ENCODE measurements around the gene ERAL1. TPM values are rescaled to one million over a fixed set of nuclear protein-coding genes. Genes with fewer than 3 reads are reported as not detected.

Gene ERAL1
- total RNA-seq, 1 experiment from 2014 or later: 47.1 TPM

DNA sequence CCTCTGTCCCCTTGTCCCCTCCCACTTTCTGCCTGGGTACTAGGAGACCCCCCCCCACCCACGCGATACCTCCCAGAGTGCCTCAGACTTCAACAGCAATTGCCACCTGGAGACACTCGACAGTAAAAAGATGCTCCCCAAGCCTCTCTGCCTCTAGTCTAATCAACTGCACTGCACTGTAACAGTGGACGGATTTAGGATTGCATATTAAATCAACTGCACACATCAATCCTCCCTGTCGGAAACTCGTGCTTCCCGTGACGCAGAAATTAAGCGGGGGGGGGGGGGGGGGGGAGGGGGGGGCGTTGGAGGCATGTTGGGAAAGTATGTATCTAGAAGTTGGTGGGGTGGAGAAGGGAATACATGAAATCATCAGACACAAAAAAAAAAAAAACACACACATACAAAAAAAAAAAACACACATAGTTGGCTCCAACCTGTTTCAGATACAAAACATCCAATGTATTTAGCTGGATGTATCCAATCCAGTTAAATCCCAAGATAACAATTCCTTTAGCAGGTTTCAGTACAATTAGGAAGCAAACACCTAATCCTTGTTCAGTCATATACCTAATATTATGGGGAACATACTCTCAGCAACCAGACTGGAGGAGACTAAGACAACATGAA lies 42.0 kb upstream of the ERAL1 start:
- Histone ChIP-seq H3K4me1 (replicated peaks; ENCODE audit: insufficient read depth) (peaks cover 41% of the 10 kb centered on the region), H3K79me2 (ENCODE audit: low read depth) (peaks cover 73% of the 10 kb centered on the region), H3F3A (ENCODE audit: insufficient read depth, low read depth) (peaks cover 40% of the 10 kb centered on the region), H3K27me3 (ENCODE audit: insufficient read depth, low read depth) (no peaks in the 10 kb centered on the region), H3K9me3 (ENCODE audit: insufficient read depth, low read depth) (no peaks in the 10 kb centered on the region), H3K36me3 (ENCODE audit: low read depth) (no peaks in the 10 kb centered on the region), H2AFZ (peak overlapping the region; percentile 89), H3K4me2 (peak overlapping the region; percentile 83), H3K4me3 (peak overlapping the region; percentile 85), H3K27ac (peak overlapping the region; percentile 67), H3K9me2 (ENCODE audit: insufficient read depth) (no peaks in the 10 kb centered on the region), H4K20me1 (ENCODE audit: insufficient read depth) (no peaks in the 10 kb centered on the region)
- BruUV-seq (replicated peaks): no TSS peak
- POLR2A ChIA-PET (ENCODE audit: unreplicated experiment): no interaction called here
- TF ChIP-seq EZH2 (IDR thresholded peaks at IDR 0.05; ENCODE audit: low read depth): no peak
- TF ChIP-seq, protein P1, sequence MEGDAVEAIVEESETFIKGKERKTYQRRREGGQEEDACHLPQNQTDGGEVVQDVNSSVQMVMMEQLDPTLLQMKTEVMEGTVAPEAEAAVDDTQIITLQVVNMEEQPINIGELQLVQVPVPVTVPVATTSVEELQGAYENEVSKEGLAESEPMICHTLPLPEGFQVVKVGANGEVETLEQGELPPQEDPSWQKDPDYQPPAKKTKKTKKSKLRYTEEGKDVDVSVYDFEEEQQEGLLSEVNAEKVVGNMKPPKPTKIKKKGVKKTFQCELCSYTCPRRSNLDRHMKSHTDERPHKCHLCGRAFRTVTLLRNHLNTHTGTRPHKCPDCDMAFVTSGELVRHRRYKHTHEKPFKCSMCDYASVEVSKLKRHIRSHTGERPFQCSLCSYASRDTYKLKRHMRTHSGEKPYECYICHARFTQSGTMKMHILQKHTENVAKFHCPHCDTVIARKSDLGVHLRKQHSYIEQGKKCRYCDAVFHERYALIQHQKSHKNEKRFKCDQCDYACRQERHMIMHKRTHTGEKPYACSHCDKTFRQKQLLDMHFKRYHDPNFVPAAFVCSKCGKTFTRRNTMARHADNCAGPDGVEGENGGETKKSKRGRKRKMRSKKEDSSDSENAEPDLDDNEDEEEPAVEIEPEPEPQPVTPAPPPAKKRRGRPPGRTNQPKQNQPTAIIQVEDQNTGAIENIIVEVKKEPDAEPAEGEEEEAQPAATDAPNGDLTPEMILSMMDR (conservative IDR thresholded peaks at IDR 0.05): no peak
- intact Hi-C loops (cut with micrococcal nuclease; ENCODE audit: unreplicated experiment): no loop called here
- peak in 1 of 2 experiments; percentile 57 for DNase-seq
- CTCF ChIA-PET: interaction anchor here (0.5 to 1.0 kb wide), 2 partner anchors 13 to 49 kb away, joined by 3 read pairs; no protein-coding TSS in a partner anchor

DNA sequence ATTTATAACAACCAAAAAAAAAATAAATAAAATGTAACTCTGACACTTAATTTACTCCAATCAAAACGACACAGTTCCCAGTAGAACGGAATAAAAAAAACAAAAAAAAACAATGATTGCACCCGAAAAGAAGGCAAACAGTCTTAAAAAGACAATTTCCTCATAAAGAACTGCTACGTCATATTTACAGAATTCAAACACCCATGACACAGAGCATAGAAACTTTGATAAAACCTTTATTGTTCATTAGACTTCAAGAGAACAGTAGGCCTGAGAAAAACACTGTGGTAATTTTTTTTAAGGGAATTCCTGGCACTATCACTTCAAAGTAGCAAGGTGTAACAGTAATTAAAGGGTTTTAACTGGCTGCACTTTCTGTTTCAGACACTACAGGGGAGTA lies 38.3 kb upstream of the ERAL1 start:
- no peak for DNase-seq
- no peaks in the 10 kb centered on the region for H3K9me2 ChIP-seq (ENCODE audit: insufficient read depth)
- no peaks in the 10 kb centered on the region for H3K9me3 ChIP-seq (ENCODE audit: insufficient read depth, low read depth)
- H4K20me1 ChIP-seq (ENCODE audit: insufficient read depth): peaks cover 7% of the 10 kb centered on the region; the same call in 1 of the 2 replicates
- H2AFZ ChIP-seq: no peak overlapping the region
- no TSS peak for BruUV-seq (replicated peaks)
- H3K36me3 ChIP-seq (ENCODE audit: low read depth): no peaks in the 10 kb centered on the region
- no peak overlapping the region for H3K4me3 ChIP-seq
- 0 out of 2 replicates have a peak overlapping the region, but pooled peaks have one; percentile 16 for H3K27ac ChIP-seq
- TF ChIP-seq, protein P1 (conservative IDR thresholded peaks at IDR 0.05): no peak
- TF ChIP-seq EZH2 (IDR thresholded peaks at IDR 0.05; ENCODE audit: low read depth): no peak
- POLR2A ChIA-PET (ENCODE audit: unreplicated experiment): no interaction called here
- no peak overlapping the region for H3K4me2 ChIP-seq
- H3F3A ChIP-seq (ENCODE audit: insufficient read depth, low read depth): peaks cover 17% of the 10 kb centered on the region
- peaks cover 50% of the 10 kb centered on the region for H3K79me2 ChIP-seq (ENCODE audit: low read depth)
- no peaks in the 10 kb centered on the region for H3K27me3 ChIP-seq (ENCODE audit: insufficient read depth, low read depth)
- intact Hi-C loops (cut with micrococcal nuclease; ENCODE audit: unreplicated experiment): no loop called here
- CTCF ChIA-PET: no interaction called here
- H3K4me1 ChIP-seq (replicated peaks; ENCODE audit: insufficient read depth): peaks cover 5% of the 10 kb centered on the region; the same call in 1 of the 2 replicates

DNA sequence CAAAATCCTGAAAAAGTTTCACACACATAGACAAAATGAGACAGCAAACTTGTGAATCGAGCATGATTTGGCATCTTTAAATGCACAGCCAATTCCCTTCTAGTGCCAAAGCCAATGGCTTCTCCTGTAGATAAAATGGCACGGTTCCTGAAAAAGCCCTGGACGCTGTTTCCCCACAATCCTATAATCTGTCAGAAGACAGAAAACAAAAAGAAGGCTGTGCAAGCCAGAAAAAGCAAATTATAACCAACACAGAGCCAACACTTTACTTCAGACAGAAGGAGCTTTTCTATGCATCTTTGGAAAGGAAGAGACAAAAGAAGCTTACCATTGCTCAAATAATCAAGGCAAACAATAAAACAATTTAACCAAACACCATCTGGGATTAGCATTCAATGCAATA lies 36.0 kb upstream of the ERAL1 start:
- Histone ChIP-seq H3K4me2 (no peak overlapping the region), H3K4me1 (replicated peaks; ENCODE audit: insufficient read depth) (no peaks in the 10 kb centered on the region), H3K4me3 (no peak overlapping the region), H3K9me3 (ENCODE audit: insufficient read depth, low read depth) (no peaks in the 10 kb centered on the region), H2AFZ (no peak overlapping the region), H3K27me3 (ENCODE audit: insufficient read depth, low read depth) (no peaks in the 10 kb centered on the region), H3F3A (ENCODE audit: insufficient read depth, low read depth) (peaks cover 1% of the 10 kb centered on the region; the same call in 1 of the 2 replicates), H3K36me3 (ENCODE audit: low read depth) (no peaks in the 10 kb centered on the region), H4K20me1 (ENCODE audit: insufficient read depth) (peaks cover 7% of the 10 kb centered on the region; the same call in 1 of the 2 replicates), H3K79me2 (ENCODE audit: low read depth) (peaks cover 44% of the 10 kb centered on the region; the same call in 1 of the 2 replicates), H3K9me2 (ENCODE audit: insufficient read depth) (no peaks in the 10 kb centered on the region), H3K27ac (no peak overlapping the region)
- TF ChIP-seq, protein P1 (conservative IDR thresholded peaks at IDR 0.05): no peak
- TF ChIP-seq EZH2 (IDR thresholded peaks at IDR 0.05; ENCODE audit: low read depth): no peak
- BruUV-seq (replicated peaks): no TSS peak
- POLR2A ChIA-PET (ENCODE audit: unreplicated experiment): no interaction called here
- no peak for DNase-seq
- CTCF ChIA-PET: interaction anchor here (1.0 kb wide), 1 partner anchor 55 kb away, joined by 6 read pairs; no protein-coding TSS in a partner anchor
- intact Hi-C loops (cut with micrococcal nuclease; ENCODE audit: unreplicated experiment): no loop called here
